Activated CD8-positive, alpha-beta memory T cell treated with anti-CD3 and anti-CD28 coated beads for 36 hours (primary cell): ENCODE measurements around the gene CD300H. TPM values are rescaled to one million over a fixed set of nuclear protein-coding genes. Genes with fewer than 3 reads are reported as not detected.

Source experiments
- CTCF ChIA-PET: fragments of 350-600 bp; sonication (Branson Sonifier 250); formaldehyde crosslinking; loops from one replicate; lab custom pipeline; 2021; ENCODE audit warnings: antibody characterized with exemption; lab: Charles Lee
- POLR2A ChIA-PET: fragments of 350-600 bp; sonication (Branson Sonifier 250); formaldehyde crosslinking; loops from one replicate; lab custom pipeline; 2021; ENCODE audit warnings: antibody characterized with exemption; lab: Charles Lee
- total RNA-seq, 2 experiments: library from RNA; stranded (reverse); gene quantifications; one replicate each; pipeline ENCODE4 v1.2.3, GENCODE V29; 2021

Gene CD300H
- total RNA-seq: not detected

GRCh38 chr17:74567397-74567796 is at the start of gene CD300H:
Gene CD300H (minus strand): TSS chr17:74567509.
- ChIA-PET CTCF (interaction anchor here (0.9 to 1.7 kb wide), 2 partner anchors 38 to 90 kb away, joined by 3 to 4 read pairs; no protein-coding TSS in a partner anchor), POLR2A (no interaction called here)

GRCh38 chr17:74616696-74617095 is 49.4 kb upstream of the CD300H start:
- CTCF ChIA-PET: interaction anchor here (1.8 kb wide), 1 partner anchor 12 kb away, joined by 3 read pairs; no protein-coding TSS in a partner anchor
- POLR2A ChIA-PET: no interaction called here

- ChIA-PET CTCF (no interaction called here), POLR2A (no interaction called here)
Measured at GRCh38 chr17:74612046-74612445, 44.7 kb upstream of the CD300H start.

- CTCF ChIA-PET: no interaction called here
- POLR2A ChIA-PET: no interaction called here
Measured at GRCh38 chr17:74610108-74610507, 42.8 kb upstream of the CD300H start.

- POLR2A ChIA-PET: no interaction called here
- CTCF ChIA-PET: interaction anchor here (1.0 kb wide), 1 partner anchor 42 kb away, joined by 4 read pairs; no protein-coding TSS in a partner anchor
Measured at GRCh38 chr17:74608511-74608910, 41.2 kb upstream of the CD300H start.

- POLR2A ChIA-PET: no interaction called here
- CTCF ChIA-PET: interaction anchor here (0.6 kb wide), 1 partner anchor 249 kb away, joined by 4 read pairs; no protein-coding TSS in a partner anchor
Measured at GRCh38 chr17:74607221-74607620, 39.9 kb upstream of the CD300H start.

GRCh38 chr17:74606050-74606449 is 38.7 kb upstream of the CD300H start:
- ChIA-PET POLR2A (no interaction called here), CTCF (interaction anchor here (1.1 kb wide), 1 partner anchor 39 kb away, joined by 4 read pairs; no protein-coding TSS in a partner anchor)

GRCh38 chr17:74605361-74605760 is 38.1 kb upstream of the CD300H start:
- POLR2A ChIA-PET: no interaction called here

GRCh38 chr17:74604761-74605160 is 37.5 kb upstream of the CD300H start:
- CTCF ChIA-PET: interaction anchor here (1.2 kb wide), 1 partner anchor 38 kb away, joined by 3 read pairs; no protein-coding TSS in a partner anchor
- POLR2A ChIA-PET: no interaction called here

More at GRCh38 chr17:74605361-74605760, 38.1 kb upstream of the CD300H start:
- CTCF ChIA-PET: interaction anchor here (1.1 kb wide), 1 partner anchor 39 kb away, joined by 4 read pairs; no protein-coding TSS in a partner anchor

GRCh38 chr17:74604200-74604599 is 36.9 kb upstream of the CD300H start:
- POLR2A ChIA-PET: no interaction called here
- CTCF ChIA-PET: interaction anchor here (0.8 to 1.2 kb wide), 2 partner anchors 38 to 225 kb away, joined by 3 read pairs; no protein-coding TSS in a partner anchor

- ChIA-PET CTCF (interaction anchor here (0.8 to 1.2 kb wide), 2 partner anchors 37 to 225 kb away, joined by 3 read pairs; no protein-coding TSS in a partner anchor), POLR2A (no interaction called here)
Measured at GRCh38 chr17:74603746-74604145, 36.4 kb upstream of the CD300H start.

- ChIA-PET POLR2A (no interaction called here), CTCF (no interaction called here)
Measured at GRCh38 chr17:74603037-74603635, 35.8 kb upstream of the CD300H start.

GRCh38 chr17:74601944-74602572 is 34.7 kb upstream of the CD300H start:
- POLR2A ChIA-PET: no interaction called here
- CTCF ChIA-PET: no interaction called here

GRCh38 chr17:74599448-74599939 is 32.2 kb upstream of the CD300H start:
- ChIA-PET POLR2A (no interaction called here), CTCF (no interaction called here)

- ChIA-PET POLR2A (no interaction called here), CTCF (no interaction called here)
Measured at GRCh38 chr17:74599023-74599399, 31.7 kb upstream of the CD300H start.

- POLR2A ChIA-PET: no interaction called here
- CTCF ChIA-PET: no interaction called here
Measured at GRCh38 chr17:74598346-74599022, 31.2 kb upstream of the CD300H start.

- CTCF ChIA-PET: no interaction called here
- POLR2A ChIA-PET: no interaction called here
Measured at GRCh38 chr17:74597069-74597790, 29.9 kb upstream of the CD300H start.

GRCh38 chr17:74595037-74595750 is 27.9 kb upstream of the CD300H start:
- ChIA-PET POLR2A (no interaction called here), CTCF (no interaction called here)
